NCI-H146 treated with DMSO at 0.1 percent for 48 hours (cell line): ENCODE measurements around the gene LUZP2.
"Not testable (repeated sequence)": the region's sequence is repeated elsewhere in the genome, so short reads cannot be mapped to it uniquely, and the experiment has no call there.

Source experiments
- DNase-seq: peaks from one replicate; lab custom pipeline; 2025; ENCODE audit not compliant: unreplicated experiment; lab: John Stamatoyannopoulos, UW

Gene LUZP2

DNA sequence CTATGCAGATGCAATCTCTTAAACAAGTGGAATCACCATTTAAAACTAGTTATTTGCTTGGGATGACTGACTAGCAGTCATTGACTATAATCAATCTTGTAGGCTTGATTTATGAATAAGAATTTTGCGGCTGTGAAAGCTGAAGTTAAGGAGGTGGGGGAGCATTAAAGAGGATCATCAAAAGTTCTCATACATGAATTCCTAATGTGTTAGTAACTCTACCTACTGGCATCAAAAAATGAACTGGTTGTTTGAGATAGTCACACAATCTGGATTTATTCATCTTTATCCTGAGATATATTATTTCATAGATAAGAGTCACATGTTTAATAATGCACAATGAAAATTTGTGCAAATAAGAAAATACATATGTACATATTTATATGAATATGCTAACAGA is 393.6 kb downstream of the LUZP2 start:
- no peak for DNase-seq

DNA sequence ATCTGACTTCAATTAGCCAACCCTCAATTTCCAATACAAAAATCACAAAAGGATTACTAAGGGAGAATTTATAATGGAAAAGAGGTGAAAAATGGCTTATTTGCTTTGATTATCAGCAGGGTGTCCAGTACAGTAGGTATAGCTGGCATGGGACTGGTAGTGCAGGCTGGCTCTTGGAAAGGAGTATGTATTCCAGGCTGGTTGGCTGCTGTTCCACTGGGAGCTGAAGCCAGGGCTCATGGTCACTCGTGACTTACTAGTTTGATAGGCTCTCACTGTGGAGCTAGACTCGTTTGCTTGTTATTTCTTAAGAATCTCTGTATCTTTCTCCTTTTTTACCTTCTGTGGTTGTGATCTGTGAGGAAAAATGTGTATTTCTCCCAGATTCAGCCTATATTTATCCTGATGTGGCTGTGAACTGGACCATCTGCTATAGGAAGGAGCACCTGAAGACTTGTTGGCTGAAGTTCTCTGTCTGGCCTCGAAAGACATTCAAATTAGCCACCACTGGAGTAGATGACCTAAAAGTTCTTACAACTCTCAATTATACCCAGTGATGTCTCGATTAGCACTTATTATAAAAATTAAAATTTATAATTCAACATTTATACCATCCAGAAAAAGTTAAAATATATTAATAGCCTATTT is 395.1 kb downstream of the LUZP2 start:
- not testable (repeated sequence) for DNase-seq

DNA sequence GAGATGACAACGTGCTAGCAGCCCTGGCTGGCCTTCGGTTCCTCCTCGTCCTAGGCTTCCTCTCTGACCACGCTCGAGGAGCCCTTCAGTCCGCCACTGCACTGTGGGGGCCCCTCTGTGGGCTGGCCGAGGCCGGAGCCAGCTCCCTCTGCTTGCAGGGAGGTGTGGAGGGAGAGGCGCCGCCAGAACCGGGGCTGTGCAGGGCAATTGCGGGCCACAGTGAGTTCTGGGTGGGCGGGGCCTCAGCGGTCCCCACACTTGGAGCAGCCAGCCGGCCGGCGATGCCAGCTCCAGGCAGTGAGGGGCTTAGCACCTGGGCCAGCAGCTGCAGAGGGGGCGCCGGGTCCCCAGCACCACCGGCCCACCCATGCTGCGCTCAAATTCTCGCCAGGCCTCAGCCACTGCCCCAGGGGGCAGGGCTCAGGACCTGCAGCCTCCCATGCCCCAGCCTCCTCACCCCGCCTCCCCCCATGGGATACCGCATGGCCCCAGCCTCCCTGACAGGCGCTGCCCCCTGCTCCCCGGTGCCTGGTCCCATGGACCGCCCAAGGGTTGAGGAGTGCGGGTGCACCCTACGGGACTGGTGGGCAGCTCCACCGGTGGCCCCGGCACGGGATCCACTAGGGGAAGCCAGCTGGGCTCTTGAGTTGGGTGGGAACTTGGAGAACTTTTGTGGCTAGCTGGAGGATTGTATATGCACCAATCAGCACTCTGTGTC is 399.4 kb downstream of the LUZP2 start:
- no peak for DNase-seq

DNA sequence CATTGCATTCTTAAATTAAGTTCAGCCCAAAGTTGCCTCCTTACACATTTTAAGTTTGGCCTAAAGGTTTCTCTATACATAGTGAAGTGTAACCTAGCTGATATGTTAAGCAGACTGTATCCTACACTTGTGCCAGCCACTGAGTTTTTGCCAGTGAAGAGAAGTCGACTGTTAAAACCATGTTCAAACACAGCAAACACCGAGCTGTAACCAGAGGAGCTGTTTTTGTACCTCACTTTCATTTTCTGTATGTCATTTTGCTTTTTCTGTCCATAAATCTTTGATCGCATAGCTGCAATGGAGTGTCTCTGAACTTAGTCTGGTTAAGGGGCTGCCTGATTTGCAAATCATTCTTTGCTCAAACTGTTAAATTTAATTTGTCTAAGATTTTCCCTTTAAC is 403.7 kb downstream of the LUZP2 start:
- no peak for DNase-seq

DNA sequence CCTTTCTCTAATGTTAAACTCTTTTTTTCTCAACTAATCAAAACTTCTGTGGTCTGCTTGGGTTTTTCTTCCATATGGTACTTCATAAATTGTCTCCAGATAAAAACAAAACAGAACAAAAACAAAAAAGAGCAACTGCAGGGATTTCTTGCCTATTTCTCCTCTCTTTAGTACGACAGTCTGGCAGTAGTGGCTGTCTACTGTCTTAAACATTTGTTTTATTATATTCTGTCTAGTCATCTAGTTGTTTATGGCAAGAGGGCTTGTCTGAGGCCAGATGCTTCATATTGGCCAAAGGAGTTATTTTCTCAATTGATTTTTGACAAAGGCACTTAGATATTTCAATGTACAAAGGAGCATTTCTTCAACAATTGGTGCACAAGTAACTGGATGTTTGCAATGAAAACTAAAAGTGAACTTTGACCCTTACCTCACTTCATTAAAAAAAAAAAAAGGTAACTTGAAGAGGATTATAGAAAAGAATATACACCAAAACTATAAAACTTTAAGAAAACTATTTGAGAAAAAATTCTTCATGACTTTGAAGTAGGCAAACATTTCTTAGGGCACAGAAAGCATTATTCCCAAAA is 404.2 kb downstream of the LUZP2 start:
- DNase-seq: no peak

DNA sequence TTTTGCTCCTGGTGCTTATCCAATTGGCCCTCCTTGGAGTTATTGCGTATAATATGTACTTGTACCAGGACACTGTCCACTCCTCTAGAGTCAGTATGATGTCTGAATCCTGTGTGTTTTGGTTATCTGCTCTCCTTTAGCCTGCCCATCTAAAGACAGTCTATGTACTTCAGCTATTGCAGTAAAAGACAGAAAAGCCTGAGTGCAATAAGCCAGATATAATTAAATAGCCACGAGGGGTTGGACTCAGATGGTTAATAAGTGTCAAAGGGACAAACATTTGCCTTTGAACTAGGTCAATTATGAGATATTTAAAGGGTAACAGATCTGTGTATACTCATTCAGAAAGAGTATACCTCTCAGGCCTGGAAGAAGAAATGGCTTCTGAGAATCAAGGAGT is 406.7 kb downstream of the LUZP2 start:
- DNase-seq: no peak

DNA sequence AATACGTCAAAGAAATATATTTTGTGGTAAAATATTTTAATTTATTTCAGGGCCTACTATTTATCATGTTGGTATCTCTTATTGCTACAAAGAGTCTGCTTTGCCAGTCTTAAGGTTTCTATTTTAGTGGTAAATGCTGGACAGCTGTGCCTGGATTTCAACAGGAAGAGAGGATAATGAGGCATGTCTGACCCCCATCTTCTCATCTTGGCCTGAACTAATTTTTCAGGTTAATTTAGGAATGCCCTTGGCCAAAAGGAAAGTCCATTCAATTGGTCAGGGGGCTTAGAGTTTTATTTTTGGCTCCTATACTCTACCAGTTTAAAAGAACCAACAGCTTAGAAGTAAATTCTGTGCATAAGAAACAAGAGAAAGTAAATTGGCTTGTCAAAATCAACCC is 428.2 kb downstream of the LUZP2 start:
- no peak for DNase-seq

DNA sequence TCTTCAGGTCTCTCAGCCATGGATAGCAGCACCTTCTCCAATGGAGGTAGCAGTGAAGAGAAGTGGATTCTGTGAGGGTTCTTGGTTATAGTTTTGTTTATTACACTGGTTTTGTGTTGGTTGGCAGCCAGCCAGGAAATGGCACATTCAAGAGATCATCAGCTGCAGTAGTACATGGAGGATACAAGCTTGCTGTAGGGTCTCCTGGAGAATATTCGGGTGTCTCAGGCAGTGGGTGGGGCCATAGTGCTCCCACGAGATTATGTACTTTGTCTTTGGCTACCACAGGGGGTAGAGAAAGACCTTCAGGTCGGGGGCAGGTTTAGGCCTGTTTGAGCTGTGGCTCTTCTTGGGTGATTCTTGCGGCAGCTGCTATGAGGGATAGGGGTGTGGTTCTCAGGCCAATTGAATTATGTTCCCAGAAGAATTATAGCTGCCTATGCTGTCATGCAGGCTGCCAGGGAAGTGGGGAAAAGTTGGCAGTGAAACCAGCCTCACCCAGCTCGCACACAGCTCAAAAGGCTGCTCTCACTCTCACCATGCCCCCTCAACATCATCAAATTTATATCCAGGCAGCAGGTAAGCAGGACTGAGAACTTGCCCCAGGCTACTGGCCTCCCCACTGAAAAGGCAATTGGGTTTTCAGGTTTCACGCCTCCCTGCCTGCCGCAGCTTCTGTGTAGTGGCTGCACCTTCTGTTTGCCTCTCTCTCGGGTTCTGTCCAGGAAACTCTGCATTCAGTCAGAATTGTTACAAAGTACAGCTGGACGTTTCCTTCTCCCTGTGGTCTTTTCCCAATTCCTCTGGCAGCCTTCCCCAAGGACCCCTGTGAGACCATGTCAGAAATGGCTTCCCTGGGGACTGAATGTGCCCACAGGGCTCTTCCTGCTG is 435.5 kb downstream of the LUZP2 start:
- DNase-seq: no peak

DNA sequence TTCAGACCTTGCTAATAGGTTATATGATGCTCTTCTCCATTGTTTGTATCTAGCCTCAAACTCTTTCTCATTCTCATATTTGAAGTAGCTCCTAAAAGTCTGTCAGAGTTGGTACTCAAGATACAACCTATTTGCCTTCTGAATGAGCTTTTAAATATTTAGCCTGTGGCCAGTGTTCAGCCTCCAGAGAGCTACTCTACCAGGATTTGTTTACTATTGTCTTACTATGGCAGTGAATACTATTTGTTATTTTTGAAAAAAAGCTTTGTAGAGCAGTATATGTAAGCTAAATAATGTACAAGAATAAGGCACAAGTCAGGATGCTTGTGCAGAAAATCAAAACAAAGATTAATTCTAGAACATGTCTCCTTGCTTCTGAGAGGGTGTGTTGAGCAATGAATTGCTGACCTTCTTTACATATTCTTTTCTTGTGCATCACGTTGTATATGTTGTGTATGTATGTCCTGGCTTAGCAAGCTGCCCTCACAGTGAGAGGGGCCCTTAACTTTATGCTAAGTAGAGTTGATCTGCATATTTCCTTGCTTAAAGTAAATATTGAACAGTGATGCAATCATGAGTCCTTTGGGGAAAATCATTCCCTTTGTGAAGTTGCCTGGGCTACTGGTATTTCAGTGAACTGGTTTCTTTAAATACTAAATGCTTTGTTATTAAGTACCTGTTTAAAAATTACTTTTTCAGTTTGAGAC is 438.0 kb downstream of the LUZP2 start:
- no peak for DNase-seq

DNA sequence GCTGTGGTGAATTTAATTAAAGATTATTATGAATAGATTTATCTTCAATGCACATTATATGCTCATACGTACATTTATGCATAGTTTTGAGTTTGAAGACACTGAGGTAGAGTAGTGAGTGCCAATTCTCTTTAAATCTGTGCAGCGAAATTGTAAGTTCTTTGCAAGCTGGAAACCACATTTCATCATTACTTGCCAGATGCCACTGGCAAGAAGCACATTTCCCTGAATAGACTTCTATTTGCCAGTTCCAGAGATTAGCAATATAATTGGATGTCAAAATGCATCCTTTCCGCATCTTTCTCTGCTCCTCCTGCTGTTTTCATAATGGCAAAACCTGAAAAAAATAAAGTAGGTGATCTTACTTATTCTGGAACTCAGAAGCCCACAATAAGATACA is 448.0 kb downstream of the LUZP2 start:
- no peak for DNase-seq

DNA sequence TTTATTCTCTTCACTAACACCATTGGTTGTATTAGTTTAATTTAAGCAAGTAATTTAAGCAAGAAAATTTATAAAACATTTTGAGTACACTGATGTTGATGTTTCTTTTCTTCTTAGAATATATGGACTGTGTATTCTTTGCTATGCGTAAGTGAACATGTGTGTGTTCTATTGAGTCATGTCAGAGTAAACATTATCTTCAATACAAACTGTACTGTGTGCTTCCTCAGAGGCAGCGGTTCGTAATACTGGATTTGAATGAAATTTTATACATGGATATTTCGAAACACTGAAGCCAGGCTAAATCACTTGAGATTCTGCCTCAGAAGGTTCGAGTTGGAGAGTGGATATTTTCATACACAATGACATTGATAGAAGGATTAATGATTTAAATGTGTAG is 452.6 kb downstream of the LUZP2 start:
- DNase-seq: no peak

DNA sequence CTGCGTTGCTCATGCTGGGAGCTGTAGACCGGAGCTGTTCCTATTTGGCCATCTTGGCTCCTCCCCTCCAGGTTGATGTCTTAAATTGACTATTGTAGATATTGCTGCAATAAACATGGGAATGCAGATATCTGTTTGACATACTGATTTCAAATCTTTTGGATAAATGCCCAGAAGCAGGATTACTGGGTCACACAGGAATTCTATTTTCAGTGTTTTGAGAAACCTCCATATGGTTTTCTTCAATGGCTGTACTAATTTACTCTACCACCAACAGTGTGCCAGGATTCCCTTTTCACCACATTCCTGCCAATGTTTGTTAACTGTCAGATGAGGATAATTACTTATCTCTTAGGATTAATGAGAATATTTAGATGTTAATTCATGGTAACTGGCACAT is 467.0 kb downstream of the LUZP2 start:
- no peak for DNase-seq

DNA sequence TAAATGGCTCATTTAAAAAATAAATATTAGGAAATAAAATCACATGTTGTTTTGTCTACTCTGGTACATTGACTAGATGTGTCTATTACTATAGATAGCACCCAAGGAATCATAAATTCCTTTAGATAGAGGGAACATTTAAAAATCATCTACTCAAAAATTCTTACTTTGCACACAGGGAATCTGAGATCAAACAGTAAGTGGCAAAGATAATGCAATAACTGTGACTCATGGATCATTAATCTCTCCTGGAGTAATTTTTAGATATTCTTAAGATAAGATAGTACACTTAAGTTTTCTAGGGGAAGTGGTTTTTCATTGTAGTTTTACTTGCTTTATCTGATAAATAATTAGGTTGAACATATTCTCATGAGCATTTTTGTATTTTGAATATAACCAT is 468.9 kb downstream of the LUZP2 start:
- no peak for DNase-seq

DNA sequence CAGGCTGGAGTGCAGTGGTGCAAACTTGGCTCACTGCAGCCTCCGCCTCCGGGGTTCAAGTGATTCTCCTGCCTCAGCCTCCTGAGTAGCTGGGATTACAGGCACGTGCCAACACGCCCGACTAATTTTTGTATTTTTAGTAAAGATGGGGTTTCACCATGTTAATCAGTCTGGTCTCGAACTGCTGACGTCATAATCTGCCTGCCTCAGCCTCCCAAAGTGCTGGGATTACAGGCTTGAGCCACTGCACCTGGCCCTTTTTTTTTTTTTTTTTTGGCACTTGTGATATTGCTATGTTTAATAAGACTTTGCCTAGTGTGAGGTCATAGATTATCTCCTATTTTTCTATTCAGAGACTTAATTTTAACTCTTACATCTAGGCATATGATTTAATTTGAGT is 497.1 kb downstream of the LUZP2 start:
- DNase-seq: not testable (repeated sequence)

DNA sequence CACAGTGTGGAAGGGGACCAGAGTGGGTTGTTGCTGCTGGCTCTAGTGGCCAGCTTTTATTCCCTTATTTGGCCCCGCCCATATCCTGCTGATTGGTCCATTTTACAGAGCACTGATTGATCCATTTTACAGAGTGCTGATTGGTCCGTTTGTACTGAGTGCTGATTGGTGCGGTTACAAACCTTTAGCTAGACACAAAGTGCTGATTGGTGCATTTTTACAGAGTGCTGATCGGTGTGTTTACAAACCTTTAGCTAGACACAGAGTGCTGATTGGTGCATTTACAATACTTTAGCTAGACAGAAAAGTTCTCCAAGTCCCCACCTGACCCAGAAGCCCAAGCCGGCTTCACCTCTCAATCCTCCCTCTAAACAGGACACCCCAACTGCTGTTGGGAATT is 503.1 kb downstream of the LUZP2 start:
- not testable (repeated sequence) for DNase-seq

DNA sequence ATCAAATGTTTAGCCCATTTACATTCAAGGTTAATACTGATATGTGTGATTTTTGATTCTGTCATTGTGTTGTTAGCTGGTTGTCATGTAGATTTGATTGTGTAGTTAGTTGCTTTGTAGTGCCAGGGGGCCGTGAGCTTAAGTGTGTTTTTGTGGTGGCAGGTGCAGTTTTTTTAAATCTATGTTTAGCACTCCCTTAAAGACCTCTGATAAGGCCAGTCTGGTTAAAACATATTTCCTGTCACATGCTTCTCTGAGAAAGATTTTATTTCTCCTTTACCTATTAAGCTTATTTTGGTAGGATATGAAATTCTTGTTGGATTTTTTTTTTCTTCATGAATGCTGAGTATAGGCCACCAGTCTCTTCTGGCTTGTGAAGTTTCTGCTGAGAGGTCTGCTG is 540.6 kb downstream of the LUZP2 start:
- no peak for DNase-seq

DNA sequence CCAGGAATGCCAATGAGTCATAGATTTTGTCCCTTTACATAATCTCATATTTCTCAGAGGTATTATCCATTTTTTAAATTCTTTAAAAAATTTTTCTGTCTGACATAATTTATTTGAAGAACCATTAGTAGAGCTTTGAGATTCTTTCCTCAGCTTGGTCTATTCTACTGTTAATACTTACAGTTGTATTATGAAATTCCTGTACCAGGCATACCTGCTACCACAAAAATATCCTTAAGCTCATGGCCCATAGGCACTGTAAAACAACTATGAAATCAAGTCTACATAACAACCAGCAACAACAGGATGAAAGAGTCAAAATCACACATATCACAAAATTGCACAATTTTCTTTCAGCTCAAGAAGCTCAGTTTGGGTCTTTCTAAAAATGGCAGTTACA is 541.3 kb downstream of the LUZP2 start:
- DNase-seq: no peak

DNA sequence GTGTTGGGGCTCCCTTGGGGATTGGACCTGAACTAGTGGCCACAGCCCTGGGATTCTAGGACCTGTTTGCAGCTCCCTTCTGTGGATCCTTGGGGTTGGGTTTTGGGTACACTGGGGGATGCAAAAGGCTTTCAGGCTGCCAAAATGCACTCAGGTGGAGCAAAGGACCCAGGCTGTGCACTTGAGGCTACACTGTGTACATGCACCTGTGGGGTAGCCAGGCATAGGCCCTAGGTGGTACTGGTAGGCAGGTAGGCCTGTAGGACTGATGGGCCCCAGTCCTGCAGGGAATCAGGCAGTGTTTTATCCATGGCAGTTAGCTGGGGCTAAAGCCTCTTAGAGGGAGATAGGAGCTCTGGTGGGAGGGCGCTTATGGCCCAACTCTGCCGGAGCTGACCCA is 542.3 kb downstream of the LUZP2 start:
- no peak for DNase-seq

DNA sequence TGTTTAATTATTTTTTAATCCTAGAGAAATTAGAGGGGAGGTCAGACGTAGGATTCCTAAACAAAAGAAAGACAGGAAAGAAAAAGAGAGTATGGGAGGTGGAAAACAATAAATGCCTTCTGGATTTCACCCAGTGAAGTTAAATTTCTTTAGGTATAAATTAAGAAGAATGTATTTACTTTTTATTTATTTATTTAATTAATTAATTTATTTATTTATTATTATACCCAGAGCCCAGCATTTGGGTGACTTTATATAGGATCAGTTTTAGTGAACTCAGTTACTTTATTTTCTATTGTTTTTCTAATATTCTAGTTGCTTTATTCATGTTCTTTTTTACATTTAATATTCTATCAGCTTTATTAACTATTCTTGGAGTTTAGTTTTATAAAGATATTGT is 551.8 kb downstream of the LUZP2 start:
- no peak for DNase-seq

DNA sequence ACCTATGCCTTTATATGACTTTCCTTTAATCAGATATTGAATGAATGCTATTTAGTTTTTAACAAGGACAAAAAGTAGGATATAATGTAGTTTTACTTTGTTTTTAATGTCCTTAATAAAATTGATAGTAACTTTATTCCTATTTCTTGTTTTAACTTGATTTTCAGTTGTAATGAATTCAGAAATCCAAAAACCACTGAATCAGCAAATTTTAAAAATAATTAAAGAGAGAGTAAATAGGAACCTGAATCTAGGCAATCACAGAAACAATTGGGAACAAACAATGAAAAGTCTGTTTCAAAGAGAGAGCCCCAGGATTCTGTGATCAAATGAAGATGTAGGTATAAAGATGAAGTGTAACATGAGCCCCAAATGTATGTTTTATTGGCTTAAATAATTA is 556.0 kb downstream of the LUZP2 start:
- DNase-seq: no peak

DNA sequence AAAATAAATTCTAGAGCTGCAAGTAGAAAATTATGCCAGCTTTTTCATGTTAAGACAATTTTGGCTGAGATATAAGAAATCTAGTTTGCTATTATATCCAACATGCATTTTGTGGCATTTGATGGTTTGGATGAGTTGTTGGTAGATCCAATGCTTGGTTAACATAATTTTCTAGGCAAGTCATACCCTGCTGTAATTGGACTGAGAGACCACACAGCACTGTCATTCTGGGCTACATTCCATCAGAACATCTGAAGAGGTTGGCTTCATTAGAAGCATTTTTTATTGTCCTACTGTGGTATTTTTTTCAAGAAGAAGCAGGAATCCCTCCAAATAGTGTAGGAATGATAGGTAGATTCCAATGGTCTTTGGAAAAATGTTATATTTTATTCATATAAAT is 561.0 kb downstream of the LUZP2 start:
- no peak for DNase-seq
